GM19438 (cell line): Measurements from ENCODE around the gene CD274.
"Not testable (repeated sequence)": the region's sequence is repeated elsewhere in the genome, so short reads cannot be mapped to it uniquely, and the experiment has no call there.

ENCODE experiments used
- ATAC-seq: cut with Tn5 transposase; IDR thresholded peaks from one replicate; pipeline ENCODE4 v1.9.1; 2021; ENCODE audit warnings: low read depth; ENCODE audit not compliant: unreplicated experiment

Gene CD274

GRCh38 chr9:5450359-5451091, at the start of gene CD274:
Gene CD274, plus strand, starts transcription at chr9:5450542. Its CDS starts 5,572 bp downstream, at chr9:5456114.
- peak; percentile 50 for ATAC-seq

DNA sequence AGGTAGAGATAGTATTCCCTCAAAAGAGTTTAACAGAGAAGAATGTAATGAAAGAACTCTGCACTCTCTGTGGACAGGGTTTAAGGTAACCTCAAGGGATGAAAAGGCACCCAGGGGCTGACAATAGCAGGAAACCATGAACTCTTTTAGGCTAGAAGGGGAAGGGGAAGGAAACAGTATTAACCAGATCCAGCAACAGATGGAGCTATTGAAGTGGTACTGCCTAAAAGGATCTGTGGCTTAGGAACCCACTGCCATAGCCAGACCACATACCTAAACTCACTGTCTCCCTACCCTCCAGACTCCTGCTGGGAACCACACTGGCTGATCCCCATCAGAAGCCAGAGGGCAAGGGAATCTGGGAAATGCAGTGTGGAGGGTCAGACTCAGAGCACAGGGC, 48.1 kb upstream of the CD274 start:
- no peak for ATAC-seq

DNA sequence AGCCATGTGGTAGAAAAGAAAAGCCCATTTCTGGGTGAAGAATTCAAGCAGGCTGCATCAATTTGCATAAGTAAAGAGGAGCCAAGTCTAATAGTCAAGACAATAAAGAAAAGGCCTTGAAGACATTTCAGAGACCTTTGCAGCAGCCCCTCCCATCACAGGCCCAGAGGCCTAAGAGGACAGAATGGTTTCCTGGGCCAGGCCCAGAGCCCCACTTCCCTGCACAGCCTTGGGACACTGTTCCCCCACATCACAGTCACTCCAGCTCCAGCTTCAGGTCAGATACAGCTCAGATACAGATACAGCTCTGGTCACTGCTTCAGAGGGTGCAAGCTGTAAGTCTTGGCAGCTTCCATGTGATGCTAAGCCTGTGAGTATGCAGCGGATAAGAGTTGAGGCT, 41.7 kb upstream of the CD274 start:
- ATAC-seq: no peak

GRCh38 chr9:5416953-5417352, 33.4 kb upstream of the CD274 start:
- no peak for ATAC-seq

DNA sequence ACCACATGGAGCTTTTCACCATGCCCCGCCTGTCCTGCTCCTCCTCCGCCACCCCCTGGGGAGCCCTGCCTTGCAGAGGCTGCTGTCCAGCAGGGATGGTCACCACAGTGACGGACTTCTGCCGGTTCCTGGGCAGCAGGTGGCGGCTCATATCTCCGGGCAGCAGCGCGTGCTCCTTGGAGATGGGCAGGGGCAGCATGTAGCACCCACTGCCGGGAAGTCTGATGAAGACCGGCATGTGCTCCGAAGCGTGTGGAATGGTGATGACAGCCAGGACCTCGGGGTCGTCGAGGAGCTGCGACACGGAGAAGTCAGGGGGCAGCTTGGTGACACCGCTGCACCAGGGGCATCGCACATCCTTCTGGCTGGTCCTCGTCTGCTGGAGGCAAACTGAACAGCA, 31.9 kb upstream of the CD274 start:
- no peak for ATAC-seq

GRCh38 chr9:5419987-5420386, 30.4 kb upstream of the CD274 start:
- no peak for ATAC-seq

GRCh38 chr9:5421163-5421562, 29.2 kb upstream of the CD274 start:
- no peak for ATAC-seq

GRCh38 chr9:5422276-5422675, 28.1 kb upstream of the CD274 start:
- ATAC-seq: no peak

DNA sequence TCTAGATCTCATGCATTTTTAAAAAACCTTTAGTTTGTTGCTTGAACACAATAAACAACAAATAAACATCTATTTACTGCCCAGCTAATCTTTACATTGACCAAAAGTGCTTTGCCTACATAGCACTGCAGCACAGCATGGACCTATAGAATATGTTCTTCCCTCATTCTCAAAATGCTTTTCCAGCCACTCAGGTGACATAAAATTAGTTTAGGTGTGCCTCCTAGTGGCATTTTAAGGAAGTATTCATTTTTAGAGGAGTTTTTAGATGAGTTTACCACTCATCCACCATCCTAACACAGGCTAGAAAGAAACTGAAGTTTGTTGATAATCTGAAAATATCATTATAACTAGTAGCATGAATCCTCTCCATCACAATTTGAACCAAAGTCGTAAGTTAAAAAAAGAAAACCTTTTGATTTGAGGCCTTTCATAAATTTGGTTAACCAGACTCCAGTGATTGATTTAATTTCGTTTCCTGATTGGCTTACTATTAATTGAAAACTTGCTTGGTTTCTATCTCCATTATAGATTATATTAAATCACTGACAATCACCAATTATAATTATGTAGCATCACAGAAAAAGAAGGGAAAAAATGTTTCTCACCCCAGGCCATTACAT, 25.2 kb upstream of the CD274 start:
- ATAC-seq: no peak

DNA sequence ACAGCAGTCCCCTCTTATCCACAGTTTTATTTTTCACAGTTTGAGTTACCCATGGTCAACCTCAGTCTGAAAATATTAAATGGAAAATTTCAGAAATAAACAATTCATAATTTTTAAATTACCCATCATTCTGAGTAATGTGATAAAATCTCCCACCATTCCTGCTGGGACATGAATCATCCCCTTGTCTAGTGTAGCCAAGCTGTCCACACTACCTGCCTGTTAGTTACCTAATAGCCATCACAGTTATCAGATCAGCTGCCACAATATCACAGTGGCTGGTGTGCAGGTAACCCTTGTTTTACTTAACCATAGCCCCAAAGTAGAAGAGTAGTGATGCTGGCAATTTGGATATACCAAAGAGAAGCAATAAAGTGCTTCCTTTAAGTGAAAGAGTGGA, 23.3 kb upstream of the CD274 start:
- ATAC-seq: no peak

DNA sequence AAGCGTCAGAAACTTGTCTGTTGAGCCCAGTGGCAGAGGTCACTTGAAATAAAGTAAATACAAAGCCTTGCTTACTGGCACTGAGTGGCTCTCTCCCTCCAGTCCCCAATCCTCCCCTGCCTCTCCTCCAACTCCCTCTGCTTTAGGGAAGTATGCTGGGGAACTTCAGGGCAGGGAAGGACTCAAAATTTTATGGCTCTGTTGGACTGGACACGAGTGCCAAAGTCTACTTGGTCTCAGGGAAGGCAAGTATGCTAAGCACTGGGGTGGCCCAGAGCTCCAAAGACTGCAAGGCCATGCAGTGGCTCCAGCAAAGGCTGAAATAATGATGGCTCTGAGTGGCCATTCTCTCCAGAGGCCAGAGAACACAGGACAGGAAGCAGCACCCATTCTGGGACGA, 22.2 kb upstream of the CD274 start:
- no peak for ATAC-seq

DNA sequence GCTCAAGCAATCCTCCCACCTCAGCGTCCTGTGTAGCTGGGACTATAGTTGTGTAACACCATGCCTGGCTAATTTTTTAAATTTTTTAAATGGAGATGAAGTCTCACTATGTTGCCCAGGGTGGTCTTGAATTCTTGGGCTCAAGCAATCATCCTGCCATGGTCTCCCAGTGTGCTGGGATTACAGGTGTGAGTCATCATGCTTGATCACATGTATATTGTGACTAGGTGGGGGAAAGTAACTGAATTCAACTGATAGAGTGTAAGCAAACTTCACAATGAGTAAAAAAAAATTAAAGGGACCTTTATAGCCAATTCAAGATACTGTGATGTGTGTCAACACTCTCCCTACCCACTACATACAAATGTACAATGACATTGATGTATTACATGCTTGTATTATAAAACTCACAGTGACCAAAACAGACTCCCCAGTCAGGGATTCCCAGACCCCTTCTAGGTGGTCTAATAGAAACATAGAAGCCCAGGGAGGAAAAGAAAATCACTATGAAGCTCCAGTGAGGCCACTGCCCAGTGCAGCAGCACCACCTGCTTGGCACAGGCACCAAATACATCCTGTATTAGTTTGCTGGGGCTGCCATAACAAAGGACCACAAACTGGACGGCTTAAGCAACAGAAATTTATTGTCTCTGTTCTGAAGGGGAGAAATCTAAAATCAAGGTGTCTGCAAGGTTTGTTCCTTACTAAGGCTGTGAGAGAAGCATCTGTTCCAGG, 21.4 kb upstream of the CD274 start:
- ATAC-seq: no peak

- ATAC-seq: no peak
Observed at GRCh38 chr9:5429873-5430564, 20.3 kb upstream of the CD274 start.

- ATAC-seq: no peak
Observed at GRCh38 chr9:5430912-5431311, 19.4 kb upstream of the CD274 start.

DNA sequence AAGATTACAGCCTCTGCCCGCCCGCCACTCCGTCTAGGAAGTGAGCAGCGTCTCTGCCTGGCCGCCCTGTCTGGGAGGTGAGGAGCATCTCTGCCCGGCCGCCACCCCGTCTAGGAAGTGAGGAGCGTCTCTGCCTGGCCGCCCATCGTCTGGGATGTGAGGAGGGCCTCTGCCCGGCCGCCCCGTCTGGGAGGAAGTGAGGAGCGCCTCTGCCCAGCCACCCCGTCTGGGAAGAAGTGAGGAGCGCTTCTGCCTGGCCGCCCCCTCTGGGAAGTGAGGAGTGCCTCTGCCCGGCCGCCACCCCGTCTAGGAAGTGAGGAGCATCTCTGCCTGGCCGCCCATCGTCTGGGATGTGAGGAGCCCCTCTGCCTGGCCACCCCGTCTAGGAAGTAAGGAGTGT, 17.5 kb upstream of the CD274 start:
- not testable (repeated sequence) for ATAC-seq

DNA sequence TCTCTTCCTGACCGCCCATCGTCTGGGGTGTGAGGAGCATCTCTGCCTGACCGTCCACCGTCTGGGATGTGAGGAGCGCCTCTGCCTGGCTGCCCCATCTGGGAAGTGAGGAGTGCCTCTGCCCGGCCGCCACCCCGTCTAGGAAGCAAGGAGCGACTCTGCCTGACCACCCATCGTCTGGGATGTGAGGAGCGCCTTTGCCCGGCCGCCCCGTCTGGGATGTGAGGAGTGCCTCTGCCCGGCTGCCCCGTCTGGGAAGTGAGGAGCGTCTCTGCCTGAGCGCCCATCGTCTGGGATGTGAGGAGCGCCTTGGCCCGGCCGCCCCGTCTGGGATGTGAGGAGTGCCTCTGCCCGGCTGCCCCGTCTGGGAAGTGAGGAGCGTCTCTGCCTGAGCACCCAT, 17.0 kb upstream of the CD274 start:
- ATAC-seq: not testable (repeated sequence)

GRCh38 chr9:5433841-5434810, 16.2 kb upstream of the CD274 start:
- ATAC-seq: not testable (repeated sequence)

- no peak for ATAC-seq
Observed at GRCh38 chr9:5435912-5436311, 14.4 kb upstream of the CD274 start.

- ATAC-seq: no peak
Observed at GRCh38 chr9:5436441-5436840, 13.9 kb upstream of the CD274 start.
